ENCODE measurements around the gene DPYD.

DPYD gene

DNA sequence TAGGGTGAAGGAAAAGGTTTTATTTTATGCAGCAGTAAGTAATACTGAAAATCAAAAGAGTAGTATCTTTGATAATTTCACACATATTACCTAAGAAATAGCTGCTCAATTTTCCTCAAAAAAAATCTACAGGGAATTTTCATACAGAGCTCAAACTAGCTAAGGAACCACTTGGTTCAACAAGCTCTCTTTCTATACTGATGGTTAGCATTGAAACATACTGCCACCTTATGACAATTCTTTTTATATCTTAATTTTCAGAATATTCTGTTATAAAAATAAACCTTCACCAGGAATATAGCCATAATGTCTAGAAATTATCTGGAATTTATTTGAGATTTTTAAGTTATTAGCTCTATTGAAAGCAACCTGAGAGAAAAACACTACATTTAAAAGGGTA lies 142.1 kb downstream of the DPYD start:
- no peak overlapping the region for H2AFZ ChIP-seq (ENCODE audit: low read length)
- H3K4me1 ChIP-seq (ENCODE audit: insufficient read depth, low read length, severe bottlenecking), result peaks cover 9% of the 10 kb centered on the region
- H3F3A ChIP-seq (ENCODE audit: insufficient read depth, low read length), result no peaks in the 10 kb centered on the region
- H3K27ac ChIP-seq (ENCODE audit: low read depth, low read length, poor library complexity, severe bottlenecking), result no peak overlapping the region
- H3K9ac ChIP-seq (ENCODE audit: low read length), result no peak overlapping the region
- no peaks in the 10 kb centered on the region for H4K20me1 ChIP-seq (ENCODE audit: insufficient read depth, low read length)
- no peaks in the 10 kb centered on the region for H3K36me3 ChIP-seq (ENCODE audit: insufficient read depth, low read length)
- no peak overlapping the region for H3K4me3 ChIP-seq (ENCODE audit: low read depth, low read length, poor library complexity, severe bottlenecking)
- no peaks in the 10 kb centered on the region for H3K9me2 ChIP-seq (ENCODE audit: low read depth, low read length)
- no peaks in the 10 kb centered on the region for H3K79me2 ChIP-seq (ENCODE audit: insufficient read depth, low read length)
- H3K27me3 ChIP-seq (ENCODE audit: insufficient read depth, low read length), result no peaks in the 10 kb centered on the region
- TF ChIP-seq, protein P1, sequence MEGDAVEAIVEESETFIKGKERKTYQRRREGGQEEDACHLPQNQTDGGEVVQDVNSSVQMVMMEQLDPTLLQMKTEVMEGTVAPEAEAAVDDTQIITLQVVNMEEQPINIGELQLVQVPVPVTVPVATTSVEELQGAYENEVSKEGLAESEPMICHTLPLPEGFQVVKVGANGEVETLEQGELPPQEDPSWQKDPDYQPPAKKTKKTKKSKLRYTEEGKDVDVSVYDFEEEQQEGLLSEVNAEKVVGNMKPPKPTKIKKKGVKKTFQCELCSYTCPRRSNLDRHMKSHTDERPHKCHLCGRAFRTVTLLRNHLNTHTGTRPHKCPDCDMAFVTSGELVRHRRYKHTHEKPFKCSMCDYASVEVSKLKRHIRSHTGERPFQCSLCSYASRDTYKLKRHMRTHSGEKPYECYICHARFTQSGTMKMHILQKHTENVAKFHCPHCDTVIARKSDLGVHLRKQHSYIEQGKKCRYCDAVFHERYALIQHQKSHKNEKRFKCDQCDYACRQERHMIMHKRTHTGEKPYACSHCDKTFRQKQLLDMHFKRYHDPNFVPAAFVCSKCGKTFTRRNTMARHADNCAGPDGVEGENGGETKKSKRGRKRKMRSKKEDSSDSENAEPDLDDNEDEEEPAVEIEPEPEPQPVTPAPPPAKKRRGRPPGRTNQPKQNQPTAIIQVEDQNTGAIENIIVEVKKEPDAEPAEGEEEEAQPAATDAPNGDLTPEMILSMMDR (IDR thresholded peaks at IDR 0.05; ENCODE audit: low read length), result no peak
- TF ChIP-seq EZH2 (IDR thresholded peaks at IDR 0.05; ENCODE audit: borderline replicate concordance, low read length), result no peak
- no peak overlapping the region for H3K4me2 ChIP-seq (ENCODE audit: low read length)
- H3K9me3 ChIP-seq (ENCODE audit: low read length), result no peaks in the 10 kb centered on the region

DNA sequence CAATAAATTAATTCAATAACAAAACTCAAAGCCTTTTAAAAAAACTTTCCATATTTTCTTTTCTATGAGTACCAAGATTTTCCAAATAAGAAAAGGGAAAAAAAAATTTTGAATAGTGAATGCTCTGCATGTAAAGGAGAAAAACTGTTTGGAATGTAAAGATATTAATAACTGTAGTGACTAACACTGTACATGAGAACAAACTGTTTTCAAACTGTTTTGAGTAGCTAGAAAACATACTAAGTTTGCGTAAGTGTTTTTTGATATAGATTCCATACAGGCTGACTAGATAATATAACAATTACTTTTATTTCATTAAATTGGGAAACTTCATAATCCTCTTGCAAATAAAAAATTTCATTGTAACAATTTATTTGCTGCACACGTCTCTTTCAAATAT lies 150.5 kb downstream of the DPYD start:
- H3K4me2 ChIP-seq (ENCODE audit: low read length), result no peak overlapping the region
- H3K36me3 ChIP-seq (ENCODE audit: insufficient read depth, low read length), result no peaks in the 10 kb centered on the region
- no peaks in the 10 kb centered on the region for H3K4me1 ChIP-seq (ENCODE audit: insufficient read depth, low read length, severe bottlenecking)
- no peaks in the 10 kb centered on the region for H3K9me2 ChIP-seq (ENCODE audit: low read depth, low read length)
- no peaks in the 10 kb centered on the region for H3K79me2 ChIP-seq (ENCODE audit: insufficient read depth, low read length)
- no peak for TF ChIP-seq EZH2 (IDR thresholded peaks at IDR 0.05; ENCODE audit: borderline replicate concordance, low read length)
- TF ChIP-seq, protein P1 (IDR thresholded peaks at IDR 0.05; ENCODE audit: low read length), result no peak
- H3K27ac ChIP-seq (ENCODE audit: low read depth, low read length, poor library complexity, severe bottlenecking), result no peak overlapping the region
- H3F3A ChIP-seq (ENCODE audit: insufficient read depth, low read length), result no peaks in the 10 kb centered on the region
- no peak overlapping the region for H3K4me3 ChIP-seq (ENCODE audit: low read depth, low read length, poor library complexity, severe bottlenecking)
- no peaks in the 10 kb centered on the region for H4K20me1 ChIP-seq (ENCODE audit: insufficient read depth, low read length)
- H3K9ac ChIP-seq (ENCODE audit: low read length), result no peak overlapping the region
- H2AFZ ChIP-seq (ENCODE audit: low read length), result no peak overlapping the region
- H3K27me3 ChIP-seq (ENCODE audit: insufficient read depth, low read length), result no peaks in the 10 kb centered on the region
- no peaks in the 10 kb centered on the region for H3K9me3 ChIP-seq (ENCODE audit: low read length)

DNA sequence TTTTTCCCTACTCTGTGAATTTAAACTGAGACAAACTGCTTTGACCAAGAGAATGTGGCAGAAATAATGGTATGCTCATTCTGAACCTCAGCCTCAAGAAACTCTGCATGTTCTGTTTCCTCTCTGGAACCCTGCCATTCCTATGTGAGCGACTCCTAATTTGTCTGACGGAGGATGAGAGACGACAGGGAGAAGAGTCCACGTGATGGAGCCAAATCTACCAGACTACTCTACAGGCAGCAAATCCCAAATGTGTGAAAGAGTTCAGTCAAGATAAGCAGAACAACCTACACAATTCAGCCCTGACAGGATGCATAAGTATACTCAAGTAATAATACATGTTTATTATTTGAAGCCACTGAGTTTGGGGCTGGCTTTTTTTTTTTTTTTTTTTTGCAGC lies 153.5 kb downstream of the DPYD start:
- H3K4me2 ChIP-seq (ENCODE audit: low read length), result no peak overlapping the region
- H3F3A ChIP-seq (ENCODE audit: insufficient read depth, low read length), result no peaks in the 10 kb centered on the region
- H3K9ac ChIP-seq (ENCODE audit: low read length), result no peak overlapping the region
- H3K79me2 ChIP-seq (ENCODE audit: insufficient read depth, low read length), result no peaks in the 10 kb centered on the region
- H4K20me1 ChIP-seq (ENCODE audit: insufficient read depth, low read length), result no peaks in the 10 kb centered on the region
- H3K36me3 ChIP-seq (ENCODE audit: insufficient read depth, low read length), result no peaks in the 10 kb centered on the region
- no peaks in the 10 kb centered on the region for H3K27me3 ChIP-seq (ENCODE audit: insufficient read depth, low read length)
- H3K9me3 ChIP-seq (ENCODE audit: low read length), result no peaks in the 10 kb centered on the region
- TF ChIP-seq, protein P1 (IDR thresholded peaks at IDR 0.05; ENCODE audit: low read length), result no peak
- no peak for TF ChIP-seq EZH2 (IDR thresholded peaks at IDR 0.05; ENCODE audit: borderline replicate concordance, low read length)
- no peaks in the 10 kb centered on the region for H3K9me2 ChIP-seq (ENCODE audit: low read depth, low read length)
- no peaks in the 10 kb centered on the region for H3K4me1 ChIP-seq (ENCODE audit: insufficient read depth, low read length, severe bottlenecking)
- no peak overlapping the region for H3K27ac ChIP-seq (ENCODE audit: low read depth, low read length, poor library complexity, severe bottlenecking)
- H2AFZ ChIP-seq (ENCODE audit: low read length), result no peak overlapping the region
- no peak overlapping the region for H3K4me3 ChIP-seq (ENCODE audit: low read depth, low read length, poor library complexity, severe bottlenecking)

Data from OCI-LY1 (cell line).